OCI-M1 (cell line): ENCODE results near the gene ITGAD.
A peak's percentile ranks its signal among the peaks of the same experiment; 100 is the strongest.
"Not testable (repeated sequence)": the region's sequence is repeated elsewhere in the genome, so short reads cannot be mapped to it uniquely, and the experiment has no call there.

Source experiments
- DNase-seq: peaks from one replicate; lab custom pipeline; 2025; lab: John Stamatoyannopoulos, UW

Gene ITGAD

GRCh38 chr16:31429796-31430195, 36.7 kb downstream of the ITGAD start:
- no peak for DNase-seq

GRCh38 chr16:31430380-31431052, 37.4 kb downstream of the ITGAD start:
- DNase-seq, result no peak

GRCh38 chr16:31435341-31436220, 42.4 kb downstream of the ITGAD start:
- no peak for DNase-seq

GRCh38 chr16:31436221-31437045, 43.3 kb downstream of the ITGAD start:
- DNase-seq, result no peak

GRCh38 chr16:31438414-31438813, 45.3 kb downstream of the ITGAD start:
- DNase-seq, result no peak

GRCh38 chr16:31439023-31439422, 45.9 kb downstream of the ITGAD start:
- not testable (repeated sequence) for DNase-seq

- no peak for DNase-seq
Measured at GRCh38 chr16:31439519-31439918, 46.4 kb downstream of the ITGAD start.

- no peak for DNase-seq
Measured at GRCh38 chr16:31440516-31441184, 47.5 kb downstream of the ITGAD start.

GRCh38 chr16:31441956-31442355, 48.8 kb downstream of the ITGAD start:
- no peak for DNase-seq

GRCh38 chr16:31445931-31446330, 52.8 kb downstream of the ITGAD start:
- peak; percentile 27 for DNase-seq

- DNase-seq, result no peak
Measured at GRCh38 chr16:31451201-31451600, 58.1 kb downstream of the ITGAD start.

- peak; percentile 77 for DNase-seq
Measured at GRCh38 chr16:31451681-31452351, 58.7 kb downstream of the ITGAD start.

- peak; percentile 32 for DNase-seq
Measured at GRCh38 chr16:31452631-31453106, 59.5 kb downstream of the ITGAD start.

GRCh38 chr16:31453255-31454204, 60.4 kb downstream of the ITGAD start:
- DNase-seq, result peak; percentile 89

GRCh38 chr16:31455601-31456314, 62.6 kb downstream of the ITGAD start:
- peak; percentile 49 for DNase-seq

- DNase-seq, result no peak
Measured at GRCh38 chr16:31456988-31457360, 63.8 kb downstream of the ITGAD start.

GRCh38 chr16:31458073-31458843, 65.1 kb downstream of the ITGAD start:
- peak; percentile 78 for DNase-seq

GRCh38 chr16:31458844-31459686, 65.9 kb downstream of the ITGAD start, which contains the start of gene ARMC5:
ARMC5 (plus strand) TSS chr16:31459501; CDS start chr16:31459525, 24 bp downstream.
- peak; percentile 99 for DNase-seq
